BLaER1 (cell line): ENCODE results near the gene GPR180.

Experiments used
- H3K27ac ChIP-seq: shearing (Covaris generic); formaldehyde crosslinking; 2 replicates; pipeline ENCODE4 v1.8.1; 2022
- H3K27me3 ChIP-seq: shearing (Covaris generic); formaldehyde crosslinking; 2 replicates; pipeline ENCODE4 v1.8.1; 2022
- H3K36me3 ChIP-seq: shearing (Covaris generic); formaldehyde crosslinking; 2 replicates; pipeline ENCODE4 v1.8.1; 2022
- H3K4me1 ChIP-seq: shearing (Covaris generic); formaldehyde crosslinking; 2 replicates; pipeline ENCODE4 v1.8.1; 2022
- H3K4me2 ChIP-seq: shearing (Covaris generic); formaldehyde crosslinking; 2 replicates; pipeline ENCODE4 v1.8.1; 2022
- H3K4me3 ChIP-seq: shearing (Covaris generic); formaldehyde crosslinking; 2 replicates; pipeline ENCODE4 v1.8.1; 2022
- H3K9ac ChIP-seq: shearing (Covaris generic); formaldehyde crosslinking; 2 replicates; pipeline ENCODE4 v1.8.1; 2022
- H3K9me3 ChIP-seq: shearing (Covaris generic); formaldehyde crosslinking; 2 replicates; pipeline ENCODE4 v1.8.1; 2022
- H4K20me1 ChIP-seq: shearing (Covaris generic); formaldehyde crosslinking; 2 replicates; pipeline ENCODE4 v1.8.1; 2022
- Cebpa-rat ChIP-seq: shearing (Covaris generic); IDR thresholded peaks from 2 replicates; pipeline ENCODE4 v1.8.1; 2022

GPR180 gene

GRCh38 chr13:94601446-94602431 is at the start of gene GPR180:
TSS of gene GPR180 (plus strand) at chr13:94601857. CDS start at chr13:94601928, 71 bp downstream.
- peaks cover 18% of the 10 kb centered on the region for H3K4me1 ChIP-seq
- no peaks in the 10 kb centered on the region for H3K27me3 ChIP-seq
- peak within 1 kb of the TSS; percentile 97 for H3K4me3 ChIP-seq
- peak within 1 kb of the TSS; percentile 91 for H3K4me2 ChIP-seq
- H3K9ac ChIP-seq = peak within 1 kb of the TSS; percentile 89
- peaks cover 17% of the 10 kb centered on the region for H3K36me3 ChIP-seq
- peak within 1 kb of the TSS; percentile 86 for H3K27ac ChIP-seq
- H4K20me1 ChIP-seq = 0 out of 2 replicates have a peak, but pooled peaks cover 11% of the 10 kb centered on the region
- 0 out of 2 replicates have a peak, but pooled peaks have one; percentile 45 for TF ChIP-seq Cebpa-rat
- peaks cover 8% of the 10 kb centered on the region; the same call in 1 of the 2 replicates for H3K9me3 ChIP-seq

- H4K20me1 ChIP-seq = no peaks in the 10 kb centered on the region
- H3K4me3 ChIP-seq = no peak overlapping the region
- no peak overlapping the region for H3K4me2 ChIP-seq
- no peak for TF ChIP-seq Cebpa-rat
- H3K9me3 ChIP-seq = no peaks in the 10 kb centered on the region
- peaks cover 15% of the 10 kb centered on the region for H3K4me1 ChIP-seq
- no peaks in the 10 kb centered on the region for H3K27me3 ChIP-seq
- no peak overlapping the region for H3K9ac ChIP-seq
- no peak overlapping the region for H3K27ac ChIP-seq
- no peaks in the 10 kb centered on the region for H3K36me3 ChIP-seq
These were observed 49.6 kb upstream of the GPR180 start for GRCh38 chr13:94552095-94552494.

- H3K9ac ChIP-seq = no peak overlapping the region
- no peaks in the 10 kb centered on the region for H3K27me3 ChIP-seq
- H3K4me3 ChIP-seq = no peak overlapping the region
- H3K9me3 ChIP-seq = peaks cover 4% of the 10 kb centered on the region; the same call in 1 of the 2 replicates
- peaks cover 4% of the 10 kb centered on the region for H3K4me1 ChIP-seq
- no peaks in the 10 kb centered on the region; the same call in 1 of the 2 replicates for H3K36me3 ChIP-seq
- H4K20me1 ChIP-seq = no peaks in the 10 kb centered on the region
- no peak overlapping the region for H3K4me2 ChIP-seq
- TF ChIP-seq Cebpa-rat = no peak
- no peak overlapping the region for H3K27ac ChIP-seq
These were observed 47.9 kb upstream of the GPR180 start for GRCh38 chr13:94553766-94554165.

- H3K9ac ChIP-seq = no peak overlapping the region
- no peak for TF ChIP-seq Cebpa-rat
- no peaks in the 10 kb centered on the region for H4K20me1 ChIP-seq
- no peak overlapping the region for H3K27ac ChIP-seq
- no peak overlapping the region for H3K4me2 ChIP-seq
- H3K4me1 ChIP-seq = peaks cover 24% of the 10 kb centered on the region
- no peak overlapping the region for H3K4me3 ChIP-seq
- no peaks in the 10 kb centered on the region for H3K27me3 ChIP-seq
- no peaks in the 10 kb centered on the region; the same call in 1 of the 2 replicates for H3K36me3 ChIP-seq
- peaks cover 7% of the 10 kb centered on the region; the same call in 1 of the 2 replicates for H3K9me3 ChIP-seq
These were observed 45.6 kb upstream of the GPR180 start for GRCh38 chr13:94556041-94556440.

DNA sequence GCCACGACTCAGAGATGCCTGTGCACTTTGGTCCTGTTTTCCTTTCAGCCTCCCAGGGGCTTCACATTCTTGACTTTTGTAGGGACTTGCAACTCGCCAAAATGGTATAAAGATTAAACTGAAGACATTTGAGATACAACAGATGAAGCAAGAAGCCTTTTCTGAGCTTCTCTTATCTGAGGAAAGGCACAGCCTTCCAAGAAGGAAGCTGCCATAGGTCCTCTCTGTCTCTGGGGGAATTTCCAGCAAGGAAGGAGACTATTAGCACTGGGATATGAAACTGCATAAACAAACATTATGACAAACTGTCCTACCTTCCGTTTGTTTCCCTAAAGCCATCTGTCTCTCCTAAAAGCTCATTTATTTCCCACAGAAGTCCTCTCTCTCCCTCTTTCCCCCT is 45.0 kb upstream of the GPR180 start:
- Histone ChIP-seq H3K27ac (no peak overlapping the region), H3K36me3 (no peaks in the 10 kb centered on the region; the same call in 1 of the 2 replicates), H3K4me3 (no peak overlapping the region), H4K20me1 (no peaks in the 10 kb centered on the region), H3K4me2 (no peak overlapping the region), H3K9me3 (peaks cover 7% of the 10 kb centered on the region; the same call in 1 of the 2 replicates), H3K4me1 (peaks cover 26% of the 10 kb centered on the region), H3K9ac (no peak overlapping the region), H3K27me3 (no peaks in the 10 kb centered on the region)
- no peak for TF ChIP-seq Cebpa-rat

DNA sequence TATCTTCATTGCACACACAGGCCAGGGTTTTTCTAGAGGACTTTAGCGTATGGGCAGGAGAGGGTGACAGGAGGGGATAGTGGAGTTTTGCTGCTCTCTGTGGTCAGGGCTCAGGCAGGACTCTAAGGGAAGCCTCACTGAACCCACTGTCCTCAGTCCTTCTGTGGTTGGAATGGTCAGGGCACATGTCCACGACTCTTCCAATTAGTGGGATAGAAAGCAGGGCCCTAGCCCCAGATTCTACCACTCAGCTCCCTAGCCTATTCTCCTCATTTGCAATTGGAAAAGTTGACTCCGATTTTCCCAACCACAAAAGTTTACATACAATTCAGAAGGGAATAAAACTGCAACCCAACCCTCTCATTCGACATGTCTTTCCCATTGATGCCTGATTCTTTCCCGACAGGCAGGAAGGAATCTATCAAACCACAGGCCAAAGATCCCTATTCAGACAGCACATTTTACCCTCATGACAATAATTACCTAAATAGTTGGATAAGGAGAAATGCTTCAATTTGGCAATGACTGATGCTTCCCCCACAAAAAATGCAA is 43.9 kb upstream of the GPR180 start:
- Histone ChIP-seq H3K36me3 (peaks cover 4% of the 10 kb centered on the region), H3K9me3 (peaks cover 7% of the 10 kb centered on the region; the same call in 1 of the 2 replicates), H3K9ac (no peak overlapping the region), H3K27me3 (no peaks in the 10 kb centered on the region), H3K27ac (no peak overlapping the region), H3K4me3 (no peak overlapping the region), H3K4me1 (peaks cover 30% of the 10 kb centered on the region), H3K4me2 (no peak overlapping the region), H4K20me1 (no peaks in the 10 kb centered on the region)
- TF ChIP-seq Cebpa-rat = no peak

DNA sequence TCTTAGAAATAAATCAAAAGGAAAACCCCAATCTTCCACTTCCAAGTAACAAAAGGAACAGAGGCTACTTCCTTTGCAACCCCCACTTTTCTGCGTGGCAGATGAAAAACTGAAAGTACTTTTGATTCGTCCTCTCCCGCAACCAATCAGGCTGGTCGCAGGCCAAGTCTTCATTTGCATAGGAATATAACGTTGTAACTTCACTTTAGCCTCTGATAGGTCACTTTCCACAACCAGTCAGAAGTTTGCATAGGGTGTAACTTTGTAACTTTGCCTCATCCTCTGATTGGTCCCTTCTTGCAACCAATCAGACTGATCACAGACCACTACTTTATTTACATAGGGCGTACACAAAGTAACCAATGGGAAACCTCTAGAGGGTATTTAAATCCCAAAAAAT is 42.9 kb upstream of the GPR180 start:
- Histone ChIP-seq H4K20me1 (no peaks in the 10 kb centered on the region), H3K36me3 (peaks cover 11% of the 10 kb centered on the region), H3K27me3 (no peaks in the 10 kb centered on the region), H3K4me3 (no peak overlapping the region), H3K9me3 (peaks cover 7% of the 10 kb centered on the region; the same call in 1 of the 2 replicates), H3K4me2 (peak overlapping the region; percentile 72; the same call in 1 of the 2 replicates), H3K9ac (no peak overlapping the region), H3K27ac (0 out of 2 replicates have a peak overlapping the region, but pooled peaks have one; percentile 37), H3K4me1 (peaks cover 30% of the 10 kb centered on the region)
- no peak for TF ChIP-seq Cebpa-rat

- Histone ChIP-seq H3K27ac (peak overlapping the region; percentile 37; the same call in 1 of the 2 replicates), H3K4me2 (peak overlapping the region; percentile 72), H3K4me1 (peaks cover 30% of the 10 kb centered on the region), H3K9me3 (peaks cover 7% of the 10 kb centered on the region; the same call in 1 of the 2 replicates), H3K9ac (no peak overlapping the region), H3K36me3 (peaks cover 11% of the 10 kb centered on the region), H3K4me3 (0 out of 2 replicates have a peak overlapping the region, but pooled peaks have one; percentile 20), H4K20me1 (no peaks in the 10 kb centered on the region), H3K27me3 (no peaks in the 10 kb centered on the region)
- no peak for TF ChIP-seq Cebpa-rat
These were observed 42.3 kb upstream of the GPR180 start for GRCh38 chr13:94559222-94559795.

- Histone ChIP-seq H3K4me1 (peaks cover 30% of the 10 kb centered on the region), H3K36me3 (peaks cover 11% of the 10 kb centered on the region), H3K9ac (no peak overlapping the region), H3K27ac (no peak overlapping the region), H3K27me3 (no peaks in the 10 kb centered on the region), H3K4me2 (peak overlapping the region; percentile 72), H3K9me3 (peaks cover 7% of the 10 kb centered on the region; the same call in 1 of the 2 replicates), H3K4me3 (no peak overlapping the region), H4K20me1 (no peaks in the 10 kb centered on the region)
- TF ChIP-seq Cebpa-rat = no peak
These were observed 41.5 kb upstream of the GPR180 start for GRCh38 chr13:94560116-94560515.
